HG02885 (cell line): ENCODE results near the gene SLC4A4.
A peak's percentile ranks its signal among the peaks of the same experiment; 100 is the strongest.

Source experiments
- ATAC-seq: cut with Tn5 transposase; IDR thresholded peaks from one replicate; pipeline ENCODE4 v1.9.1; 2021; ENCODE audit warnings: mild to moderate bottlenecking; ENCODE audit not compliant: unreplicated experiment, poor library complexity

The SLC4A4 gene

DNA sequence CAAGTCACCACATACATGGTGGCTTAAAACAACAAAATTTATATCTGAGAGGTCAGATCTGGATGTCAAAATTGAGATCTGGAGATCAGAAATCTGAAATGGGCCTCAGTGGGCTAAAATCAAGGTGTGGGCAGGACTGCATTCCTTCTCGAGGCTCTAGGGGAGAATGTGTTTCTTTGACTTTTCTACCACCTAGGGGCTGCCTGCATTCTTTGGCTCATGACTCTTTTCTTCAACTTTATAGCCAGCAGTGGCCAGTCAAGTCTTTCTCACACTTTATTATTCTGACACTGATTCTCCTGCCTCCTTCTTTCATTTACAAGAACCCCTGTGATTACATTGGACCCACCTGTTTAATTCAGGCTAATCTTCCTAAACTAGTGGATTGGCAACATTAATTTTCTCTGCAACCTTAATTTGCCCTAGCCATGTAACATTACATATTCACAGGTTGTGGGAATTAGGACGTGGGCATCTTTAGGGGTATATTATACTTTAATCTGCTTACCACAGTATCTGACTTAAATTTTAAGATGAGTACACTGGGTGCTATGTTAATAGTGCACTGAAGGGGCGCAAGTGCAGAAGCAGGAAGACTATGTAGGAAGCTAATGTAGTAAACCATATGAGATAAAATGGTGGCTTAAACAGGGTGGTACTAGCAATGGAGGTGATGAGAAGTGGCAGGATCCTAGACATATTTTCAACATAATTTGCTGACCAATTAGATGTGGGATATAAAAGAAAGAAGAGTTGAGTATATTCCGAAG lies 188.0 kb downstream of the SLC4A4 start:
- ATAC-seq: peak; percentile 90

DNA sequence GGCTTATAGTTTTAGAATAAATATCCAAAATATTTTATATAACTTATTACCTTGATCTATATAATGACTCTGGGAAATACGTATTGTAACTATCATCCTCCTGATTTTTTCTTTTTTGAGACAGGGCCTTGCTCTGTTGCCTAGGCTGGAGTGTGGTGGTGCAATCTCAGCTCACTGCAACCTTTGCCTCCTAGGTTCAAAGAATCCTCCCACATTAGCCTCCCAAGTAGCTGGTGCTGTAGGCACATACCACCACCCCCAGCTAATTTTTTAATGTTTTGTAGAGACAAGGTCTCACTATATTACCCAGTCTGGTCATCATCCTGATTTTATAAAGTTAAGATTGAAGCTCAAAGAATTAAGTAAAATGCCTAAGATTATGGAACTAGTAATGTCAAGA lies 193.6 kb downstream of the SLC4A4 start:
- ATAC-seq: no peak

- ATAC-seq: no peak
Measured at GRCh38 chr4:71533121-71533520, 194.3 kb downstream of the SLC4A4 start.

DNA sequence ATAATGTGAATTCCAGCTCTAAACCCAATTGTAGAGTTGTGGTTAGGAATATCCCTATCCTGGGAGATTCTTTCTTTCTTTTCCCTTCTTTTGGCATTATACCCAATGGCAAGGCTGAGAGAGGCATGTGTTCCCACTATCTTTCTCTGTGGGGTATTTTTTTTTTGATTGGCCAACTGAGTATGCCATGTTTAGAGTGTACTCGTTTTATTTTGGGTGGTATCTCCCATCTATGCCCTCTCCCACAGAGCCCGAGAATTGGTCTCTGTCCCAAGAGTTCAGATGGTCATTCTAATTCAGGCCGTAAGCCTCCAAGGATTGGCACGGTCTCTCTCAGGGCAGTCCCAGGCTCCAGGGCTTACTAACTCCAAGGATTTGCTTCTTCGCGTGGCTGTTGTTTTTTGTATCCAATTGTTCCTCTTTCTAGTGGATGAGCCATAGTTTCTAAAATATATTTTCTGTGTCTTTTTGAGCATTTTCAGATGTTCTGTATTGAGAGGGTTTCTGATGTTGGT lies 198.8 kb downstream of the SLC4A4 start:
- no peak for ATAC-seq

DNA sequence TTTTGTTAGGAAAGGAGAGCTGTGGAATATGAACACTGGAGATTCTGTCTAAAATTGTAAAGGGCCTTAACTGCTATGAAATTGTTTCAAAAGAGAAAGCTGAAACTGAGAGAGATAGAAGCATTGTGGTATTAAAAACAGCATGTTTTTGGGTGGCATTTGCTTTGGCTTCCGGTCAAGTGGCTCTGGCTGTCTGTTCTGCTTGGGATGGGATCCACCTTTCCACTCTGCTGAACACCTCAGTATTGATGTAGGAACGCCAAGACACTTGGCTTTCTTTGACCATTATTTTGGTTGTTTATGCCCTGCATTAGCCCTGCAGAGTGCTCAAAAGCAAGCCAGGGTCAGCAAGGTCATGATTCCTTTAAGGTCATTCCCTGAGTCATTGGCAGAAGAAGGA lies 199.7 kb downstream of the SLC4A4 start:
- no peak for ATAC-seq

- ATAC-seq: peak; percentile 59
Measured at GRCh38 chr4:71540749-71541269, 202.0 kb downstream of the SLC4A4 start.

DNA sequence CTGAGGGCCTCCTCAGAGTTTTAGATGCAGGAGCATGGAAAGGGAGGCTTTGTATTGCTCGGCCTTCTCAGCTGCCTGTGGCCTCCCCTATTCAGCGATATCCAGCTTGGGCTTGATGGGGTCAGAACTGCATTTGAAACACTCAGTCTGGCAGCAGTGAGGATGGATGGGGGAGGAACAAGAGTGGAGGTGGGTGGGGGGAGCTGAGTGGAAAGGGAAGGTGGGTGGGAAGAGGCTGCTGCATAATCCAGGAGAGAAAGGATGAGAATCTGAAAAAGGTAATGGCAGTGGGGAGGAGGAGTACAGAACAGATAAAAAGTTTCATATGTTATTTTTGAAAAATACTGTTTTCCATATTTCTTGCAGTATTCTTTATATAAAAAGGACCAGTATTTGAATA lies 202.7 kb downstream of the SLC4A4 start:
- no peak for ATAC-seq

DNA sequence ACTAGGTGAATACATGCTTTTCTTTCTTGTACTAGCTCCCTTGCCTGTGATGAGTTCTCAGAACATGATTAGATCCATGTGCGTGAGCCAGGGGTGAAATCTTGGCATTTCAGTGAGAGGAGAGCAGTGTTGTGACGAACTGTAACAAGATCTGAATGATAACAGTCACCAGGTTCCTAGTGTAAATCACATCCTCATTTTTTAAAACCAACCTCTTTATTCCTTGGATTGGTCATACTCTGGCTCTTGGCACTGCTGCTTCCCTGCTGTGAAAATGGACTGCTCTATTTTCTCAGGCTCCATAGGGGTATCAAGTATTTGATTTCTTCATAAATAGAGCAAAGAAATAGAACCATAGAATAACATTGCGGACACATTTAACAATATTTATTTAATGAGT lies 206.3 kb downstream of the SLC4A4 start:
- ATAC-seq: no peak

DNA sequence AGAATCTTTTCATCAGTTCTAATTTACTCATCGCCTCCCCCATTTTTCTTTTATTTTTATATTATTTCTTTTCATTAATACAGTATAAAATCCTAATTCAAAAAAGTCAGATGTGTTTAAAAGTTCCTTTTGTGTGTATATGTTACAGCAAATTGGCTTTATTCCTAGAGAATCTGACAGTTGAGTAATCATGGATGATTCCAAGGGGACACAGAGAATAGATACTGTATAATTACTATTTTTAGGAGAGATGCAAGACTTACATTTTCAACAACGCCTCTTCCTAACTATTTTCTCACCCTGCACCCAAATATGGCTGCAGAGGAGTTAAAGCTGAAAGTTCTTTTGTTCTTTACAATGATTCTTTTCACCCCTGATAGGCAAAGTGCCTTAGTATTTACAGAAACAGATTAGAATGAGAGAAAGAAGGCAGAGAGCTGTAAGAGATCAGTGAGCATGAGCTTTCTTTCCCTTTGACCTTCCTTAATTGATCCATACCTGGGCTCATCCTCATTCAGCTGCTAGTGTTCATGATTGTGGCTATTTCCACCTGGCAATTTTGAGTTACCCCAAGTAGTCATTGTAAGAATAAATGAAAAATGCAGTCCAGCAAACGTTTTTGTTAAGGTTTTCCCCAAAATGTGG lies 210.8 kb downstream of the SLC4A4 start:
- ATAC-seq: no peak

DNA sequence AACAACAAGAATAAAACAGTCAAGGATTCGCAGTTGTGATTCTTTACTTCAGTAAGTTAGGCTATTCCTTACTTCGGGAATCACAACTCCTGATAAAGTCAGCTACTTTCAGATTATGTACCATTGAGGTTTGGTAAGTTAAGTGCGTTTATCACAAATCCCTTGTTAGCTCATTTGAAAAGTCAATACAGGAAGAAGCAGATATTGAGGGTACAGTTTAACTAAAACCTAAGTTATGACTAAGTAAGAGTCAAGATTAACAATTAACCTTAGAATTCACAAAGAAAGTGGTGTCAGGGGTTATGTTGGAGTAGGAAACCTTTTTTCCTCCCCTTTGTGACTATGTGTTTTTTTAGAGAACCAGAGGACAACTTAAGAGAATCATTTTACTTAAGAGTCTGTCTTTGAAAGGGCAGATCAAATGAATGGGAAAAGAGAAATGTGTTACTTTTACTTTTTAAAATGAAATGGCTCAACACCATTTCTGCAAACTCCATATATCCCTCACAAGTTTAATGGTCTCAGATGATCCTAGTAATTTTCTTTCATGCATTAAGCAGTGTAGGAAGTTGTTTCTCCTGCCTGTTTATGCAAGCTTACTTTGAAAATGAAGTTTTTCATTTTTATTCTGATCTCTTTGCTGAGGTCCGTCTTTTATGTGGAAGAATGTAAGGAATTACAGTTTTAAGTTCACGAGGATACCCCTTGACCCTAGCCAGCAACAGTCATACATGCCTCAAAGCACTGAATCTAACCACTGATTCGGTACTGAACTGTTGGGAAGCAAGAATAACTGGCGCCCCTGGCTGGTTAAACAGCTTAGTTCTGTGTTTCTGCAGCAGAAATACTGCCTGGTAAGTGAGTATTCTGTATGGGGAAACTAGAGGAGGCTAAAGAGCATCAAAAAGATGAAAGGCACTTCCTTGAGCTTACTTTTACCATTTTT lies 211.7 kb downstream of the SLC4A4 start:
- ATAC-seq: no peak

DNA sequence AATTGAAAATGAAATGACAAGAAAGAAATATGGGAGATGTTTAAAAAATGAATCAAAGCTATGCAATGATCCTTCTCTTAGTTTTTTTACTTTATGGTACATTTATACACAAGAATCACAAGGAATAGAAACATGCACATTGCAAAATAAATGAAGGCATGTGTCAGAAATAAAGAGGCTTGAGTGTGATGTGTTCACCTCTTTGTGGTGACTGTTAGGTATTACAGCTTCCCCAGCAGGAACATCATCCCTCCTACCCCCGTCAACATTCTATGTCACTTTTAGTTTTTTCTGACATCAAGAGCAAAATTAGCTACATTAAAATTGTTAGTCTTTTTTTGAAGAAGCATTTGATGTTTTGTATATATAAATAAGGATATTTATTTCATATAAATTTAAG lies 214.8 kb downstream of the SLC4A4 start:
- ATAC-seq: peak; percentile 46

DNA sequence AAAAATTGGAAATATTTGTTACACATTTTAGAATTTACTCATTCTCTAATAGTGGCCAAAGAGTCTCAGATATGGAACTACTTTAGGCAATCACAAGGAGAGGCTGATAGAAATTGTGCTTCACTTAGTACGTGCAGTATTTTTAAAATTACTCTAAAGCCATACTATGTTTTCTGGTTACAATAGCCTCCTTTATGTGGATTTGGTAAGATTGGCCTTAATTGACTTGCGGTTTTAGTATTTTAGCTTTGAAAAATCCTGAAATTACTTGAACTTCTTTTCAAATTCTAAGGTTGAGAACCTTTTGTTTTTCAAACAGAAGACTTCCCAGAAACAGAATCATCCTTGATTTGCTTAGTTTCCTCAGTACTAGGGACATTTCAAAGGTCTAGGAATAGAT lies 215.2 kb downstream of the SLC4A4 start:
- ATAC-seq: no peak

DNA sequence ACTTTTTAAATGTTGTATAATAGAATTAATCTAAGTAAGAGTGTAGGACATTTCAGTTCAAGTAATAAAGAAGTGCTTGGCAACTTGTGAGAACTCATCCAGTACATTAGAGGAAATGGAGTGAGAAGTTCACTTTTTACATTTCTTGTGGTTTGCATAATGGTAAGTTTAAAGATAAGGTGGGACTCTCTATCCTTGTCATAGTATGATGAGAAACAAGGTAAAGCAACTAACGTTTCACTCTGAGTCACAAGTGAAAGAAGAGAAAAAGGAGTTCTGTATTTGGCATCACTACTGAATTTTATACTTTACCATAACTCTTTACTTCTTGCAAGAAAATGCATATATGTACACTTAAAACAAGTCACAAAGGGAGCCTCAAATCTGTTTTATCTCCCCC lies 219.4 kb downstream of the SLC4A4 start:
- ATAC-seq: peak; percentile 93

GRCh38 chr4:71559957-71560571 lies 221.2 kb downstream of the SLC4A4 start:
- ATAC-seq: no peak

- ATAC-seq: no peak
Measured at GRCh38 chr4:71564775-71565174, 226.0 kb downstream of the SLC4A4 start.

DNA sequence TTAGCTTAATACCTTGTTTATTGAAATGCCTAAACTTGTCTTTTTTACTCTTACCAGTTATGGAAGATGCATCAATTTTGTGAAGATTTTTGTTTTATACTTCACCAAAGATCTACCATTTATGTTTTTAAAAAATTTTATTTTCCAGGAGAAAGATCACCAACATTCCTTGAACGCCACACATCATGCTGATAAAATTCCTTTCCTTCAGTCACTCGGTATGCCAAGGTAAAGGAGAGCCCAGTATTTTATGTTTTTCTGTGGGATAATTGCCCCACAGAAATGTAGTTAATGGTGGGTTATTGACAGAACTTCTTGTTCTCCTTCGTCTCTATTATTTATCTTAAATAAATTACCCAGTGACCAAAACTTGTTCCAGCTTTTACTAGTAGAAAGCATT lies 228.0 kb downstream of the SLC4A4 start:
- ATAC-seq: no peak

- ATAC-seq: no peak
Measured at GRCh38 chr4:71568131-71568530, 229.3 kb downstream of the SLC4A4 start.

GRCh38 chr4:71570492-71570891 lies 231.7 kb downstream of the SLC4A4 start:
- ATAC-seq: no peak

DNA sequence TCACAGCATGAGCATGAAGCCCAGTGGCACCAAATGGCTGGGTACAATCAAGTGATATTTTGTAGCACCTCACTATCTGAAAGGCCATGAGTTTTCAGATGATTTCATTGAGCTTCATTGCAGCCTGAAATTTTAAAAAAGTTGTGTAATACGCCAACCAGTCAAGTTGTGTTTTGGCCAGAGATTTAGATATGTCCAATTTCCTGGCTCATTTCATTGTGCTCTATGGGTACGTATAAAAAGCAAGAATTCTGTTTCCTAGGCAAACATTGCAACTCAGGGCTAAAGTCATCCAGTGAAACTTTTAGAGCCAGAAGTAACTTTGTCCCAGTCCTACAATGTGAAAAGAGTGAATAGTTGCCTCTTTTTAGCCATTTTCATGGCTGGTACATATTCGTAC lies 232.5 kb downstream of the SLC4A4 start:
- ATAC-seq: no peak

DNA sequence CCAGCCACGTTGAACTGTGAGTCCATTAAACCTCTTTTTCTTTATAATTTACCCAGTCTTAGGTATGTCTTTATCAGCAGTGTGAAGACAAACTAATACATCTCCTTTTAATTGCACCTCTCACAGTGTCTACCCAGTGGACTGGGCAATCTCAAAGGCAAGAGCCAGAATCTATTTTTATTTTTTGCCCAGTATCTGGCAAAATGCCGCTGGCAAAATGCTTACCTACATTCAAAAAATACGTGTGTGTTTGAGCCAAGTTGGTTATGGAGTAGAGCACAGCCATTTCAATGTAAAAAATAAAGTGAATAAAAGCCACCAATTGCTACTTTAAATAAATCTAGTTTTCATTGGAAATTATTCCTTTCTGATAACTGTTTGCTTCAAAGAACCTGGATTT lies 245.2 kb downstream of the SLC4A4 start:
- ATAC-seq: no peak
